Thoracic aorta (tissue), 2 donors: ENCODE measurements around the gene TUBB1. TPM values are rescaled to one million over a fixed set of nuclear protein-coding genes. Genes with fewer than 3 reads are reported as not detected.

Source experiments
- ATAC-seq: fragments of 150-250 bp; one replicate; pipeline ENCODE4 v1.8.0; 2017; ENCODE audit warnings: low read depth; ENCODE audit not compliant: insufficient number of reproducible peaks, low FRiP score
- DNase-seq: peaks from one replicate; pipeline ENCODE4 v3.0.0-alpha.2; 2020; ENCODE audit warnings: low spot score
- H3K27ac ChIP-seq, 2 donors: fragments of 200-600 bp; sonication (generic); 1 replicate in 1 of 2; 2 replicates in 1 of 2; pipeline ENCODE4 v1.5.1; 2016; ENCODE audit warnings: mild to moderate bottlenecking in 2 of 2, moderate library complexity in 2 of 2
- H3K27me3 ChIP-seq: fragments of 200-600 bp; sonication (generic); replicated peaks from 2 replicates; pipeline ENCODE4 v1.6.0; 2016; ENCODE audit warnings: mild to moderate bottlenecking; ENCODE audit not compliant: insufficient read depth
- H3K36me3 ChIP-seq: fragments of 200-600 bp; sonication (generic); one replicate; pipeline ENCODE4 v1.5.1; 2016
- H3K4me1 ChIP-seq, 2 donors: fragments of 200-600 bp; sonication (generic); 1 replicate in 1 of 2; 2 replicates in 1 of 2; pipeline versions ENCODE4 v1.5.1 to v1.6.0; 2016; ENCODE audit warnings: low read depth in 2 of 2, mild to moderate bottlenecking in 1 of 2; ENCODE audit not compliant: control insufficient read depth in 1 of 2
- H3K4me3 ChIP-seq: fragments of 200-600 bp; sonication (generic); 2 replicates; pipeline ENCODE4 v1.5.1; 2016; ENCODE audit warnings: mild to moderate bottlenecking
- H3K9me3 ChIP-seq: fragments of 200-600 bp; sonication (generic); 2 replicates; pipeline ENCODE4 v1.5.1; 2016
- CTCF ChIP-seq: fragments of 200-600 bp; sonication (generic); IDR thresholded peaks from one replicate; pipeline ENCODE4 v1.5.1; 2019; ENCODE audit warnings: antibody characterized with exemption
- total RNA-seq, 2 donors: library from RNA; depleted of rRNA; stranded (reverse); fragments of >200 nt; gene quantifications; one replicate each; pipeline versions ENCODE4 v1.1.0 to v1.2.3, GENCODE V29; 2016

Gene TUBB1
- total RNA-seq, 2 donors from 2014 or later, result 0.54 TPM; not detected in 1

GRCh38 chr20:58985656-58986055 is 33.6 kb upstream of the TUBB1 start:
- Histone ChIP-seq H3K4me3 (no peak overlapping the region), H3K27me3 (no peaks in the 10 kb centered on the region), H3K4me1 (peaks cover 13 to 49% of the 10 kb centered on the region in 2 donors), H3K9me3 (no peaks in the 10 kb centered on the region), H3K36me3 (peaks cover 29% of the 10 kb centered on the region), H3K27ac (no peak overlapping the region)
- DNase-seq (no peak), ATAC-seq (no peak)
- no peak for TF ChIP-seq CTCF

GRCh38 chr20:58986286-58986967 is 32.8 kb upstream of the TUBB1 start:
- Histone ChIP-seq H3K9me3 (no peaks in the 10 kb centered on the region), H3K4me3 (no peak overlapping the region), H3K27me3 (no peaks in the 10 kb centered on the region), H3K27ac (no peak overlapping the region), H3K36me3 (peaks cover 37% of the 10 kb centered on the region), H3K4me1 (peaks cover 13 to 49% of the 10 kb centered on the region in 2 donors)
- ATAC-seq, result no peak
- DNase-seq, result no peak
- TF ChIP-seq CTCF, result no peak

GRCh38 chr20:58986968-58987517 is 32.2 kb upstream of the TUBB1 start:
- no peak for TF ChIP-seq CTCF
- no peak for ATAC-seq
- Histone ChIP-seq H3K27ac (no peak overlapping the region), H3K27me3 (no peaks in the 10 kb centered on the region), H3K36me3 (peaks cover 39% of the 10 kb centered on the region), H3K9me3 (no peaks in the 10 kb centered on the region), H3K4me3 (no peak overlapping the region), H3K4me1 (peaks cover 9 to 45% of the 10 kb centered on the region in 2 donors)
- no peak for DNase-seq

GRCh38 chr20:58987790-58988564 is 31.3 kb upstream of the TUBB1 start:
- no peak for TF ChIP-seq CTCF
- H3K36me3 ChIP-seq, result peaks cover 41% of the 10 kb centered on the region
- peaks cover 3 to 36% of the 10 kb centered on the region in 2 donors for H3K4me1 ChIP-seq
- H3K27ac ChIP-seq, result no peak overlapping the region
- H3K9me3 ChIP-seq, result no peaks in the 10 kb centered on the region
- DNase-seq, result no peak
- no peaks in the 10 kb centered on the region for H3K27me3 ChIP-seq
- ATAC-seq, result no peak
- no peak overlapping the region for H3K4me3 ChIP-seq

- no peak overlapping the region for H3K4me3 ChIP-seq
- H3K27me3 ChIP-seq, result no peaks in the 10 kb centered on the region
- TF ChIP-seq CTCF, result no peak
- H3K9me3 ChIP-seq, result no peaks in the 10 kb centered on the region
- no peak overlapping the region for H3K27ac ChIP-seq
- H3K36me3 ChIP-seq, result peaks cover 47% of the 10 kb centered on the region
- DNase-seq, result no peak
- no peak for ATAC-seq
- peaks cover 3 to 32% of the 10 kb centered on the region in 2 donors for H3K4me1 ChIP-seq
These were observed 30.7 kb upstream of the TUBB1 start for GRCh38 chr20:58988565-58988882.
